HEK293T (cell line): ENCODE data around the gene SHISAL1.

ENCODE experiments used
- ELF4 ChIP-seq: fragments of 450-650 bp; IDR thresholded peaks from 2 replicates; pipeline ENCODE4 v1.6.1; 2017; ENCODE audit warnings: antibody characterized with exemption
- FOXA1 ChIP-seq: fragments of 450-650 bp; IDR thresholded peaks from 2 replicates; pipeline ENCODE4 v1.6.1; 2016; ENCODE audit warnings: mild to moderate bottlenecking
- FOXK2 ChIP-seq: fragments of 450-650 bp; IDR thresholded peaks from 2 replicates; pipeline ENCODE4 v1.6.1; 2016; ENCODE audit warnings: mild to moderate bottlenecking
- FOXM1 ChIP-seq: fragments of 450-650 bp; IDR thresholded peaks from 2 replicates; pipeline ENCODE4 v1.6.1; 2017; ENCODE audit warnings: mild to moderate bottlenecking, borderline replicate concordance
- SP1 ChIP-seq: fragments of 450-650 bp; IDR thresholded peaks from 2 replicates; pipeline ENCODE4 v1.6.1; 2017
- SUZ12 ChIP-seq: fragments of 450-650 bp; IDR thresholded peaks from 2 replicates; pipeline ENCODE4 v1.6.1; 2016; ENCODE audit warnings: mild to moderate bottlenecking
- ZNF384 ChIP-seq: fragments of 450-650 bp; IDR thresholded peaks from 2 replicates; pipeline ENCODE4 v1.6.1; 2016

- TF ChIP-seq SUZ12 (no peak), SP1 (no peak), ZNF384 (no peak), ELF4 (no peak), FOXK2 (no peak), FOXA1 (no peak), FOXM1 (no peak)
Observed at GRCh38 chr22:44204739-44205515, 107.8 kb downstream of the SHISAL1 start.
